Measurements from ENCODE around the gene SNX10.

SNX10 gene

GRCh38 chr7:26295015-26295414 is 3.4 kb downstream of the SNX10 start:
- DNase-seq (ENCODE audit: low spot score): no peak
- in situ Hi-C loops (cut with MboI; ENCODE audit: low sequenced_read_pairs, unreplicated experiment): no loop called here
- TF ChIP-seq CTCF (IDR thresholded peaks at IDR 0.05; ENCODE audit: borderline replicate concordance, control extremely low read depth, extremely low read depth, insufficient read depth, missing control alignments): no peak

- in situ Hi-C loops (cut with MboI; ENCODE audit: low sequenced_read_pairs, unreplicated experiment): no loop called here
- TF ChIP-seq CTCF (IDR thresholded peaks at IDR 0.05; ENCODE audit: borderline replicate concordance, control extremely low read depth, extremely low read depth, insufficient read depth, missing control alignments): no peak
- no peak for DNase-seq (ENCODE audit: low spot score)
Observed at GRCh38 chr7:26295586-26295985, 3.9 kb downstream of the SNX10 start.

GRCh38 chr7:26298472-26299058 is 6.9 kb downstream of the SNX10 start:
- in situ Hi-C loops (cut with MboI; ENCODE audit: low sequenced_read_pairs, unreplicated experiment): no loop called here
- DNase-seq (ENCODE audit: low spot score): no peak
- no peak for TF ChIP-seq CTCF (IDR thresholded peaks at IDR 0.05; ENCODE audit: borderline replicate concordance, control extremely low read depth, extremely low read depth, insufficient read depth, missing control alignments)

GRCh38 chr7:26305090-26305868 is 13.6 kb downstream of the SNX10 start:
- DNase-seq (ENCODE audit: low spot score): peak; percentile 44
- in situ Hi-C loops (cut with MboI; ENCODE audit: low sequenced_read_pairs, unreplicated experiment): no loop called here
- no peak for TF ChIP-seq CTCF (IDR thresholded peaks at IDR 0.05; ENCODE audit: borderline replicate concordance, control extremely low read depth, extremely low read depth, insufficient read depth, missing control alignments)

GRCh38 chr7:26305869-26306665 is 14.4 kb downstream of the SNX10 start:
- TF ChIP-seq CTCF (IDR thresholded peaks at IDR 0.05; ENCODE audit: borderline replicate concordance, control extremely low read depth, extremely low read depth, insufficient read depth, missing control alignments): no peak
- in situ Hi-C loops (cut with MboI; ENCODE audit: low sequenced_read_pairs, unreplicated experiment): no loop called here
- DNase-seq (ENCODE audit: low spot score): no peak

- in situ Hi-C loops (cut with MboI; ENCODE audit: low sequenced_read_pairs, unreplicated experiment): no loop called here
- no peak for DNase-seq (ENCODE audit: low spot score)
- no peak for TF ChIP-seq CTCF (IDR thresholded peaks at IDR 0.05; ENCODE audit: borderline replicate concordance, control extremely low read depth, extremely low read depth, insufficient read depth, missing control alignments)
Observed at GRCh38 chr7:26306790-26307189, 15.1 kb downstream of the SNX10 start.

Measured in GM13976 (cell line).